GM23338 (cell line): ENCODE measurements around the gene SFMBT2. TPM values are rescaled to one million over a fixed set of nuclear protein-coding genes. Genes with fewer than 3 reads are reported as not detected.

Experiments
- ATAC-seq: fragments of 200-7000 bp; cut with Tn5 transposase; 3 replicates; pipeline ENCODE4 v1.9.1; 2020
- DNase-seq: peaks from one replicate; pipeline ENCODE4 v3.0.0-alpha.2; 2015; ENCODE audit warnings: low spot score
- H2AFZ ChIP-seq: fragments of 200-600 bp; sonication (generic); 2 replicates; pipeline ENCODE4 v1.8.0; 2016; ENCODE audit warnings: antibody characterized with exemption, mild to moderate bottlenecking, moderate library complexity
- H3F3A ChIP-seq: fragments of 200-600 bp; sonication (generic); replicated peaks from 2 replicates; pipeline ENCODE4 v1.8.0; 2017; ENCODE audit warnings: antibody characterized with exemption, mixed run types, low read depth
- H3K27ac ChIP-seq: fragments of 200-600 bp; sonication (generic); 2 replicates; pipeline ENCODE4 v1.6.1; 2016; ENCODE audit warnings: low read depth
- H3K27me3 ChIP-seq: fragments of 200-600 bp; sonication (generic); 2 replicates; pipeline ENCODE4 v1.8.0; 2016; ENCODE audit warnings: mild to moderate bottlenecking, mixed run types, moderate library complexity; ENCODE audit not compliant: insufficient read depth
- H3K36me3 ChIP-seq: fragments of 200-600 bp; sonication (generic); 2 replicates; pipeline ENCODE4 v1.8.0; 2016; ENCODE audit warnings: mild to moderate bottlenecking; ENCODE audit not compliant: insufficient read depth
- H3K4me1 ChIP-seq: fragments of 200-600 bp; sonication (generic); 2 replicates; pipeline ENCODE4 v1.8.0; 2016; ENCODE audit warnings: mild to moderate bottlenecking, moderate library complexity; ENCODE audit not compliant: insufficient read depth
- H3K4me2 ChIP-seq: fragments of 200-600 bp; sonication (generic); 2 replicates; pipeline ENCODE4 v1.7.1; 2017; ENCODE audit warnings: mixed run types
- H3K4me3 ChIP-seq: fragments of 200-600 bp; sonication (generic); 2 replicates; pipeline ENCODE4 v1.6.1; 2016; ENCODE audit warnings: mixed run types
- H3K79me2 ChIP-seq: fragments of 200-600 bp; sonication (generic); replicated peaks from 2 replicates; pipeline ENCODE4 v1.8.0; 2017; ENCODE audit warnings: mild to moderate bottlenecking; ENCODE audit not compliant: insufficient read depth
- H3K9me2 ChIP-seq: fragments of 200-600 bp; sonication (generic); 2 replicates; pipeline ENCODE4 v1.8.0; 2017; ENCODE audit not compliant: insufficient read depth
- H4K20me1 ChIP-seq: fragments of 200-600 bp; sonication (generic); replicated peaks from 2 replicates; pipeline ENCODE4 v1.8.0; 2017; ENCODE audit warnings: mild to moderate bottlenecking; ENCODE audit not compliant: insufficient read depth
- H3K27ac Mint-ChIP-seq: 2 replicates; pipeline ENCODE4 v1.8.0; 2020; ENCODE audit warnings: inconsistent platforms, mild to moderate bottlenecking, moderate library complexity, mixed read lengths
- H3K27me3 Mint-ChIP-seq: 3 replicates; pipeline ENCODE4 v1.8.0; 2022; ENCODE audit warnings: low read depth, mild to moderate bottlenecking, moderate library complexity, mixed read lengths, inconsistent platforms; ENCODE audit not compliant: insufficient read depth, poor library complexity
- H3K36me3 Mint-ChIP-seq: 3 replicates; pipeline ENCODE4 v1.8.0; 2021; ENCODE audit warnings: low read depth, mild to moderate bottlenecking, inconsistent platforms, moderate library complexity, mixed read lengths
- H3K4me1 Mint-ChIP-seq: 3 replicates; pipeline ENCODE4 v1.8.0; 2020; ENCODE audit warnings: mild to moderate bottlenecking, inconsistent platforms, mixed read lengths
- H3K4me3 Mint-ChIP-seq: 3 replicates; pipeline ENCODE4 v1.8.0; 2021; ENCODE audit warnings: moderate library complexity, mild to moderate bottlenecking, inconsistent platforms, mixed read lengths
- H3K9me3 Mint-ChIP-seq: 3 replicates; pipeline ENCODE4 v1.8.0; 2020; ENCODE audit warnings: moderate library complexity, mild to moderate bottlenecking, inconsistent platforms, mixed read lengths
- ETS1 ChIP-seq: IDR thresholded peaks from 2 replicates; pipeline ENCODE4 v1.6.1; 2016; ENCODE audit warnings: antibody characterized with exemption
- POLR2AphosphoS5 ChIP-seq: IDR thresholded peaks from 2 replicates; pipeline ENCODE4 v1.6.1; 2016; ENCODE audit warnings: antibody characterized with exemption, low read depth
- STAT1 ChIP-seq: IDR thresholded peaks from one replicate; pipeline ENCODE4 v1.6.1; 2016; ENCODE audit warnings: antibody characterized with exemption; ENCODE audit not compliant: unreplicated experiment
- polyA plus RNA-seq: library from polyadenylated mRNA; unstranded; fragments of >200 nt; fragmentation: Nextera tagmentation; extraction: Ambion mirVana; gene quantifications from 2 replicates; pipeline ENCODE4 v1.2.1, GENCODE V29; 2016
- total RNA-seq: library from RNA; depleted of rRNA; stranded (reverse); fragments of >200 nt; shearing (Covaris generic); gene quantifications from 2 replicates; pipeline ENCODE4 v1.2.3, GENCODE V29; 2014
- TF ChIP-seq, protein P1 (sequence below): IDR thresholded peaks from one replicate; pipeline ENCODE4 v1.6.1; 2018; ENCODE audit warnings: antibody characterized with exemption; ENCODE audit not compliant: unreplicated experiment

SFMBT2 gene
- total and polyA plus RNA-seq, 2 experiments from 2014 or later = 2.7 to 6.7 TPM

DNA sequence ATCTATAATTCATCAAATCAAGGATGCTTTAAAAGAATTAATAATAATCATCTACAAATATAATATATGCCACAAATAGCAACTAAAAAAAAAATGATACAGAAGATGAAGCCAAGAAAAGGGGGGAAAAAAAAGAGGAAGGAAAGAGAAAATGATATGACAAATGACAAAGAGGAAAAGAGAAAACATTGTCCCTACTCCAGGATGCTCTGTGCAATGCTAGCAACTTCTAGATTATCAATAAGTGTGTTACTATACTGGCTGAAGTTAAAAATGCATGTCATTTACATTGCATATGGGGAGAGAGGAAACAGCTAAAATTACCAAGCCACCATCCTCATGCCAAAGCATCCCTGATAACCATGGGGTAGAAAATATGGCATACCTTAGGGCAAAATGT lies 104.2 kb downstream of the SFMBT2 start (continued):
- TF ChIP-seq, protein P1, sequence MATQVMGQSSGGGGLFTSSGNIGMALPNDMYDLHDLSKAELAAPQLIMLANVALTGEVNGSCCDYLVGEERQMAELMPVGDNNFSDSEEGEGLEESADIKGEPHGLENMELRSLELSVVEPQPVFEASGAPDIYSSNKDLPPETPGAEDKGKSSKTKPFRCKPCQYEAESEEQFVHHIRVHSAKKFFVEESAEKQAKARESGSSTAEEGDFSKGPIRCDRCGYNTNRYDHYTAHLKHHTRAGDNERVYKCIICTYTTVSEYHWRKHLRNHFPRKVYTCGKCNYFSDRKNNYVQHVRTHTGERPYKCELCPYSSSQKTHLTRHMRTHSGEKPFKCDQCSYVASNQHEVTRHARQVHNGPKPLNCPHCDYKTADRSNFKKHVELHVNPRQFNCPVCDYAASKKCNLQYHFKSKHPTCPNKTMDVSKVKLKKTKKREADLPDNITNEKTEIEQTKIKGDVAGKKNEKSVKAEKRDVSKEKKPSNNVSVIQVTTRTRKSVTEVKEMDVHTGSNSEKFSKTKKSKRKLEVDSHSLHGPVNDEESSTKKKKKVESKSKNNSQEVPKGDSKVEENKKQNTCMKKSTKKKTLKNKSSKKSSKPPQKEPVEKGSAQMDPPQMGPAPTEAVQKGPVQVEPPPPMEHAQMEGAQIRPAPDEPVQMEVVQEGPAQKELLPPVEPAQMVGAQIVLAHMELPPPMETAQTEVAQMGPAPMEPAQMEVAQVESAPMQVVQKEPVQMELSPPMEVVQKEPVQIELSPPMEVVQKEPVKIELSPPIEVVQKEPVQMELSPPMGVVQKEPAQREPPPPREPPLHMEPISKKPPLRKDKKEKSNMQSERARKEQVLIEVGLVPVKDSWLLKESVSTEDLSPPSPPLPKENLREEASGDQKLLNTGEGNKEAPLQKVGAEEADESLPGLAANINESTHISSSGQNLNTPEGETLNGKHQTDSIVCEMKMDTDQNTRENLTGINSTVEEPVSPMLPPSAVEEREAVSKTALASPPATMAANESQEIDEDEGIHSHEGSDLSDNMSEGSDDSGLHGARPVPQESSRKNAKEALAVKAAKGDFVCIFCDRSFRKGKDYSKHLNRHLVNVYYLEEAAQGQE = no peak
- no peak for TF ChIP-seq POLR2AphosphoS5

DNA sequence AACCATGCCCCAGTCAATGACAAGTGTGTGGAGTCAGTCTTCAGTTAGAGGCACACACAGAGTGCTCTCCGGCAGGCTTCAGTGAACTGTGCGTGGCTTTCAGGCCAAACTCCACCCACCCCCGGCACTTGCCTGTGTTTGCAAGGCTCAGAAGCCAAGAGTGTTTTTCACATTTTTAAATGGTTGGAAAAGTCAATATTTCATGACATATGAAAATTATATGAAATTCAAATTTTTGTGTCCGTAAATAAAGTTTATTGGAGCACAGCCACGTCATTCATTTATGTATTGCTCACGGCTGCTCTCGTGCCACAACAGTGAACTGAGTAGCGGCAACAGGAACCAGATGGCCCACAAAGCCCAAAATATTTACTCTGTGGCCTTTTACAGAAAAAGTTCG lies 104.7 kb downstream of the SFMBT2 start:
- Histone ChIP-seq H3K27me3 (no peaks in the 10 kb centered on the region), H3F3A (no peaks in the 10 kb centered on the region), H3K4me3 (no peak overlapping the region), H3K36me3 (no peaks in the 10 kb centered on the region), H3K79me2 (no peaks in the 10 kb centered on the region; the same call in 1 of the 2 replicates), H4K20me1 (no peaks in the 10 kb centered on the region), H3K4me1 (peaks cover 15% of the 10 kb centered on the region), H3K27ac (no peak overlapping the region), H3K4me2 (no peak overlapping the region), H3K9me2 (0 out of 2 replicates have a peak, but pooled peaks cover 4% of the 10 kb centered on the region), H2AFZ (no peak overlapping the region)
- Mint-ChIP-seq H3K36me3 (peaks cover 3% of the 10 kb centered on the region; the same call in 1 of the 3 replicates), H3K4me1 (peaks cover 16% of the 10 kb centered on the region), H3K4me3 (no peak overlapping the region), H3K27me3 (no peaks in the 10 kb centered on the region), H3K9me3 (0 out of 3 replicates have a peak, but pooled peaks cover 5% of the 10 kb centered on the region), H3K27ac (no peak overlapping the region)
- DNase-seq (no peak), ATAC-seq (no peak; the same call in 2 of the 3 replicates)
- TF ChIP-seq, protein P1 = no peak
- TF ChIP-seq ETS1 = no peak
- no peak for TF ChIP-seq STAT1
